ENCODE measurements around the gene FCGR3B. TPM values are rescaled to one million over a fixed set of nuclear protein-coding genes. Genes with fewer than 3 reads are reported as not detected.
A peak's percentile ranks its signal among the peaks of the same experiment; 100 is the strongest.
"Not testable (repeated sequence)": the region's sequence is repeated elsewhere in the genome, so short reads cannot be mapped to it uniquely, and the experiment has no call there.

FCGR3B gene
- total RNA-seq, 1 experiment from 2014 or later: not detected

DNA sequence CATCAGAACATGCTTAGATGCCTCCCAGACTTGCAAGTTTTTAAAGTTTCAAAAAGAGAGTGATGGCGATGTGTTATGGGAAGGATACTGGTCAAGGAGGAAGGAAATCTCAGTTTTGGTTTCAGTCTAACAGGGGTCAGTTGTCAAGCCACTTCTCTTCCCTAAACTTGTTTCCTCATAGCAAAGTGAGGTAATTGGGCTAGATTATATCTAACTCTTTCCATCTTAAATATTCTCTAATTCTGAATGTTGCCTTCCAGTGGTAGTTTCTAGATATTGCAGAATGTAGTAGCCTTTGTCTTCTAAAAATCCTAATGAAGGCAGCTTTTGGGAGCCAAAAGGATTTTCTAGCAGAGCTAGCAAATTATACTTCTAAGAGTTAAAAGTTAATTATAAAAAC is 11.7 kb upstream of the FCGR3B start:
- DNase-seq (ENCODE audit: extremely low read depth, low read depth): not testable (repeated sequence)

- DNase-seq (ENCODE audit: extremely low read depth, low read depth): not testable (repeated sequence)
Measured at GRCh38 chr1:161639203-161639602, 8.2 kb upstream of the FCGR3B start.

DNA sequence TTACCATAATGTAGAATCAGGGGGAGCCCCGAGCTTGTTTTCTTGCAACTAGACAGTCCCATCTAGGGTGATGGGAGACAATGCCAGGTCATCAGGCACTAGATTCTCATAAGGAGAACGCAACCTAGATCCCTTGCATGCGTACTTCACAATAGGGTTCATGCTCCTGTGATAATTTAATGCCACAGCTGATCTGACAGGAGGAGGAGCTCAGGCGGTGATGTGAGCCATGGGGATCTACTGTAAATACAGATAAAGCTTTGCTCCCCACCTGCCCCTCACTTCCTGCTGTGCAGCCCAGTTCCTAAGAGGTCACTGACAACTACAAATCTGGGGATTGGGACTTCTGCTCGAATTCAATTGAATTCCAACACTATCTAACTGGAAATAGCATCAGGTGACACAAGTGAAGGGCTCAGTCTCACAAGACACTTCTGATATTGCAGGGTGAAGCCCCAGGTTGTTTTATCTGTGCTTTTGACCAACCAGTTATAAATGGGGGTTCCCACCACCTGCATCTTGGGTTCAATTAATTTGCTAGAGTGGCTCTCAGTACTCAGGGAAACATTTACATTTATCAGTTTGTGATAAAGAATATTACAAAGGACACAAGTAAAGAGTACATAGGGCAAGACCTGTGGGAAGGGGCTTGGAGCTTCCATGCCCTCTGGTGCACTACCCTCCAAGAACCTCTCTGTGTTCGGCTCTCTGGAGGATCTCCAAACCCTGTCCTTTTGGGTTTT is 7.4 kb upstream of the FCGR3B start:
- DNase-seq (ENCODE audit: extremely low read depth, low read depth): not testable (repeated sequence)

GRCh38 chr1:161636976-161637375 is 6.0 kb upstream of the FCGR3B start:
- DNase-seq (ENCODE audit: extremely low read depth, low read depth): not testable (repeated sequence)

DNA sequence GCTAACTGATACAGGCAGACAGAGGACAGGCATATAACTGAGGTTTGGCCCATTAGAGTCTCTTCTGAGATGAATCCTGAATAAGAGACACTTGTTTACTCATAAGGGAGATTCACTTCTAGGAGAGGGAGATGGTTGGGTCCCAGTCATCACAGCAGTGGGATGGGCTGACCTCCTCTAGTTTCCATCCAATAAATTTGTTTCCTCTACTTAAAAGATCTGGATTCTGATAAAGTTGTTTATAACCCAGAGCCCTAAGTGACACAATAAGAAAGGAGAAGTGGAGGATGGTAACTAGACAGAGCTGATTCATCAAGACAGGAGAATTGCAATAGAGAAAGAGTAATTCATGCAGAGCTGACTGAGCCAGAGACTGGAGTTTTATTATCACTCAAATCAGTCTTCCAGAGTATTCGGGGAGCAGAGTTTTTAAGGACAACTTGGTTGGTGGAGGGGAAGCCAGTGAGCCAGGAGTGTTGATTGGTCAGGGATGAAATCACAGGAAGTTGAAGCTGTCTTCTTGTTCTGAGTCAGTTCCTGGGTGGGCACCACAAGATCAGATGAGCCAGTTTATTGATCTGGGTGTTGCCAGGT is 5.3 kb upstream of the FCGR3B start:
- DNase-seq (ENCODE audit: extremely low read depth, low read depth): not testable (repeated sequence)

- not testable (repeated sequence) for DNase-seq (ENCODE audit: extremely low read depth, low read depth)
Measured at GRCh38 chr1:161634993-161635392, 4.0 kb upstream of the FCGR3B start.

DNA sequence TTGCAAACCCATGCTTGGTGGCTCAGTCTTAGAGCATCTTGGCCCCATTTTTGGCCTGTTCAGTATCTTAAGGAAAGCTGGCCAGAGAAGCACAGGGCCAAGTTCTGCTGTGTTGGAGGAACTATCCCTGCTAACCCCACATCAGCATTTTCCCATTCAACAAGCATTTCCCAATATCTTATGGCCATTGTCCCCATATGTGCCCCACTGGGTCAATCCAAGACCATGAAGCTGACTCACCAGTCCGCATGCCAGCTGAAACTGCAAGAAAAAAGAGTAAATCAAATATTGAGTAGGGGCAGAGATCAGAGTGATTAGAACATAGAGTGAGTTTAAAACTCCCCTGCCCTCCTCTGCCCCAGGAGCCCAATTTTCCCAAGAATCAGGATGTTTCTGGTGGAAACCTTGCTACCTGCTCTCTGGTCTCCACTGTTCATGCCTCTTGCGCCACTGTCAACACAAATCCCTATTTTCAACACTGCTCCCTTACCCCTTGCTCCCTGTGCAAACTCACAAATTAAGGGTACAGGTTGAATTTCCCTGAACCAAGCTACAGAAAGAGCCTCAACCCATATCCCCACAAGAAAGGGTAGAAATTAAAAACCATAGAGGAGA is 741 bp downstream of the FCGR3B start:
- DNase-seq (ENCODE audit: extremely low read depth, low read depth): not testable (repeated sequence)

DNA sequence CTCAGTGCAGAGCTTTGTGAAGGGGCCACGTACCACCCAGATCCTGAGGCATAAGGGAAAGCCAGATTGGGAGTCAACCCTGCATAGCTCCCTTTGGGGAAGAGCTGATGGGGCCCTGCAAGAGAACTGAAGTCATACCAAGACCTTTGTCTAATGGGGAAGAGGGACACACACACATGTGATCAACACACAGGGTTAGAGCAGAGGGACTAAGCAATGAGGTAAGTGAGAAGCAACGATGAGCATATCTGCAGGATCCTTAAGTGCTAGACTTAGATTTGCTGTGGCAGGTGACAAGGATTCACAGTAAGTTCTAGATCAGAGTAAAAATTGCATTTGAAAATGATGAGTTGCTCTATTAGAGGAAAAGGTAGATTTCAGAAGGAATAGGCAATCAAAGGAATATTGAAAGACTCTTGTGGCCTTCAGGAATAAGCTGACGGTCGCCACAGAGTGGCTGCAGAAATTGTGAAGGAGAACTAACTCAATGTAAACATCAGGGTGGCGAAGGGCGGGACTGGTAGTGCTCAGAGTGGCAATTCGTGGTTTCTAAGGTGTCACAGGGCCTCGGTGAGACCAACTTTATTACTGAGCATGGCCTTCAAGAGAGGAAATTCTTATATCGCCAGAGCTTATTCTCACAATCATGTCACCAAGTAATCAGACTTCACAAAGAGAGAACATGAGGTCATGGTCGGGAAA is 4.4 kb downstream of the FCGR3B start:
- not testable (repeated sequence) for DNase-seq (ENCODE audit: extremely low read depth, low read depth)

DNA sequence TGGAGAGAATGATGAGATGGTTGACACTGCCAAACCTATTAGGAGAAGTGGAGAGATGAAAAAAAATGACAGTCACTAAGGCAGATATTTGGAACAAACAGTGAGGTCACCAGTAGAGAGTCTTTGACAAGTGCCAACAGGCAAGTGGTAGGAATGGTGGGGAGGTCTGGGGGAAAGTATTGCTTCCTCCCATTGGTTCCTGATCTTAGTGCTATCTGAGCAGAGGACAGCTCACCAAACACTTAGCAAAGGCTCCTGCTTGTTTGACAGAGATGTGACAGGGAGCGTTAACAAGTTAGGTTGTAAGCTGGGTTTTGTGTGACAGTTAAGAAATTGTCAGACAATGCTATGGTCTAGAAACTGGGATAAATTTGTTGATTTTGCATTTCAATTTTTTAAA is 6.4 kb downstream of the FCGR3B start:
- DNase-seq (ENCODE audit: extremely low read depth, low read depth): not testable (repeated sequence)

- DNase-seq (ENCODE audit: extremely low read depth, low read depth): not testable (repeated sequence)
Measured at GRCh38 chr1:161623401-161624051, 7.5 kb downstream of the FCGR3B start.

DNA sequence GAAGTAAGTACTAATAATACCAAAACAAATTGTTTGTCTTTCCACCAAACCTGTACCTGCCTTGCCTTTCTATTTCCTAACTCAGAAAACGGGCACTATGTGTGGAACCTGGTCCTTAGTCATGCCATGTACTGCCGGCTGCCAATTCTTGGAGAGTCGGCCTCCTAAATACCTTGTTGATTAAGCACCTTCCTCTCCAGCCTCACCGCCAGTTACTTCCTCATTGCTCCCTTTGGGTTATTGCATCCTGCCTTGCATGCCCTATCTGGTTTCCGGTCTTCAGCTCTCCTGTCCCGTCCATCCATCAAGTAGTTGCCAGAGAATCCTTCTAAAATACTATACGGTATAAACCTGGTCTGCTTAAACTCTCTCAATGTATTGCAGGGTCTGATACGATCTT is 8.9 kb downstream of the FCGR3B start:
- not testable (repeated sequence) for DNase-seq (ENCODE audit: extremely low read depth, low read depth)

DNA sequence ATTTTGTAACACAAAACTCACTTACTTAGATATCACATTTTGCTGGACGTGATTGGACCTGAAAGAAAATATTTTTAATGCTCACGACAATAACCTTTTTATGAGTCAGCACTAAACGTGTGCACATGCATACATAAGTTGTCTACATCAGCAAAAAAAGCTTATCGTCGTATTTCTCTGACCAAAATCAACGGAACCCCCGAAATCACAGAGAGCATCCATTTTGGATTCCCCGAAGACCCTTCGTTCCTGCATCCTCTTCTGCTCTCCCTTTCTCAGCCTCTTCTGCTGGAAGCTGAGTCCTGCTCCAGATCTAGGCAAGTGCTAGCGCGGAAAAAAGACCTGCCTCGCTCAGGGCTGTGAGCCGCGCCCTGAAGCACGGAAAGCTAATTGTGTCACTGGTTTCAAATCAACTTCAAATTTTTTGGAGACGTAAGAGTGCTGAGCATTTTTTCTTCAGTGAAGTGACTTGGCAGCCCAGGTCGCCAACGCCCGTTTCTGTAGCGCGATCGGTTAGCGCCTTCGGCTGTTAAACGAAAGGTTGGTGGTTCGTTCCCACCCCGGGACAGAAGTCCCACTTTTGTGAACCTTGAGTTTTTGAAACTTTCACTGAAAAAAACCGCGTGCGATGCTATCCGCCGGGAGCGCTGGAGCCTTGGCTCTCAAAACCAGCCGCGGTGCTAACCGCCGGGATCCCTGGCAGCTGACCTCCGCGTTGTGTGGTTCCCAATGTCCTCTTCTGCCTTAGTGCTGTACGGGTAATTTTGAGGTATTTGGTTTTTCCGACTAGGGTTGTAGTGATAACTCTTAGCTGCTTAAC is 9.6 kb downstream of the FCGR3B start:
- peak; percentile 87 for DNase-seq (ENCODE audit: extremely low read depth, low read depth)

- not testable (repeated sequence) for DNase-seq (ENCODE audit: extremely low read depth, low read depth)
Measured at GRCh38 chr1:161620399-161620798, 10.6 kb downstream of the FCGR3B start.

GRCh38 chr1:161618517-161618916 is 12.5 kb downstream of the FCGR3B start:
- DNase-seq (ENCODE audit: extremely low read depth, low read depth): not testable (repeated sequence)

- not testable (repeated sequence) for DNase-seq (ENCODE audit: extremely low read depth, low read depth)
Measured at GRCh38 chr1:161616417-161616816, 14.6 kb downstream of the FCGR3B start.

GRCh38 chr1:161613142-161613514 is 17.8 kb downstream of the FCGR3B start:
- not testable (repeated sequence) for DNase-seq (ENCODE audit: extremely low read depth, low read depth)

GRCh38 chr1:161612322-161613141 is 18.4 kb downstream of the FCGR3B start:
- peak; percentile 99 for DNase-seq (ENCODE audit: extremely low read depth, low read depth)

DNA sequence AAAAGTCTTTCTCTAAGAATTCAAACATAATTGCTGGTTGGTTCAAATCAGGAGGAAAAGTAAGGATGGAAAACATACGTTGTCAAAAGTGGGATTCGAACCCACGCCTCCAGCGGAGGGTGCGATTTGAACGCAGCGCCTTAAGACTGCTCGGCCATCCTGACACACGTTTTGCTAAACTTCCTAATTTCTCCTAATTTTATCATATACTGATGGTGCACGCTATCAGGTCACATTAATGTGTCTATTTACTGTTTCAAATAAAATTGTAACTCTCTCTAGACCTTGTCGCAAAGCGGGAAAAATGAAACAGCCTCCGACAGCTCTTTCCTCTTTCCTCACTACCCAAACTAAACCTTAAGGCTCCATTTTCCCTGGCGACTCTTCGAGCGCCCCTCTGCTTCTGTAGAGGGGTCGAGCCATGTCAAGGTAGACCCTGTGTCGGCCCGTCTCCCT is 19.1 kb downstream of the FCGR3B start:
- DNase-seq (ENCODE audit: extremely low read depth, low read depth): peak; percentile 41

DNA sequence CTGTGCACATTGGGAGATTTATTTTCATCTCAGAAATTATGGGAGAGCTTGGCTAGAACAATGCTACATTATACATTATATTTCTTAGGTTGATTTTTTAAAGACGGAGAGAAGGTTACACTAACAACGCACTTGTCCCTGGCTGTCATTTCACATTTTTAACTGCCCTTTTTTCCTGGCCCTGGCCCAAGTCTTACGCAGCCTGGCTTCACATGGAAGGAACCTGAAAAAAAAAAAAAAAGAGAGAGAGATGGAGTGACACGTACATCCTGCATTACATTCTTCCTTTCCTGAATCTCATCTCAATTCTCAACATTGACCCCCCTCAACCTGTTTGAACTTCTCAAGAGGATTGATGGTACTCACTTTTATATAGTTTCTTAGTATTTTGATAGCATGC is 20.8 kb downstream of the FCGR3B start:
- DNase-seq (ENCODE audit: extremely low read depth, low read depth): not testable (repeated sequence)
